HL-60 (cell line): Measurements from ENCODE around the gene GMDS.

Experiments
- DNase-seq, 2 experiments: peaks; one replicate each; pipeline ENCODE4 v3.0.0-alpha.2; 2010 to 2020; ENCODE audit warnings: low read depth in 1 of 2, low spot score in 1 of 2
- H3K27ac ChIP-seq: fragments of 250-450 bp; sonication (Bioruptor Pico); replicated peaks from 2 replicates; pipeline ENCODE4 v1.5.1; 2020; ENCODE audit warnings: mild to moderate bottlenecking, moderate library complexity
- H3K27me3 ChIP-seq: fragments of 250-450 bp; sonication (Bioruptor Pico); 2 replicates; pipeline ENCODE4 v1.5.1; 2021; ENCODE audit warnings: mild to moderate bottlenecking, moderate library complexity; ENCODE audit not compliant: insufficient read depth, poor library complexity, severe bottlenecking
- H3K4me3 ChIP-seq: replicated peaks from 2 replicates; pipeline ENCODE4 v1.5.1; 2011; ENCODE audit warnings: mild to moderate bottlenecking, control low read depth, low read length; ENCODE audit not compliant: insufficient read depth
- GABPA ChIP-seq: IDR thresholded peaks from 2 replicates; pipeline ENCODE4 v1.6.1; 2012; ENCODE audit warnings: low read depth
- POLR2AphosphoS5 ChIP-seq: IDR thresholded peaks from 2 replicates; pipeline ENCODE4 v1.6.1; 2012; ENCODE audit warnings: low read depth
- REST ChIP-seq: IDR thresholded peaks from 2 replicates; pipeline ENCODE4 v1.6.1; 2012; ENCODE audit warnings: low read depth; ENCODE audit not compliant: insufficient replicate concordance
- SPI1 ChIP-seq: IDR thresholded peaks from 2 replicates; pipeline ENCODE4 v1.6.1; 2012; ENCODE audit warnings: low read depth, mild to moderate bottlenecking, borderline replicate concordance
- TF ChIP-seq, protein P1 (sequence below): IDR thresholded peaks from one replicate; pipeline ENCODE4 v1.5.1; 2011; ENCODE audit warnings: low read length, control low read depth, inconsistent platforms; ENCODE audit not compliant: insufficient read depth

The GMDS gene

GRCh38 chr6:2104524-2104880 lies 140.9 kb downstream of the GMDS start:
- Histone ChIP-seq H3K27me3 (no peaks in the 10 kb centered on the region), H3K4me3 (no peak overlapping the region), H3K27ac (no peak overlapping the region)
- no peak for DNase-seq
- TF ChIP-seq SPI1, result no peak
- no peak for TF ChIP-seq GABPA
- TF ChIP-seq POLR2AphosphoS5, result no peak
- TF ChIP-seq, protein P1, sequence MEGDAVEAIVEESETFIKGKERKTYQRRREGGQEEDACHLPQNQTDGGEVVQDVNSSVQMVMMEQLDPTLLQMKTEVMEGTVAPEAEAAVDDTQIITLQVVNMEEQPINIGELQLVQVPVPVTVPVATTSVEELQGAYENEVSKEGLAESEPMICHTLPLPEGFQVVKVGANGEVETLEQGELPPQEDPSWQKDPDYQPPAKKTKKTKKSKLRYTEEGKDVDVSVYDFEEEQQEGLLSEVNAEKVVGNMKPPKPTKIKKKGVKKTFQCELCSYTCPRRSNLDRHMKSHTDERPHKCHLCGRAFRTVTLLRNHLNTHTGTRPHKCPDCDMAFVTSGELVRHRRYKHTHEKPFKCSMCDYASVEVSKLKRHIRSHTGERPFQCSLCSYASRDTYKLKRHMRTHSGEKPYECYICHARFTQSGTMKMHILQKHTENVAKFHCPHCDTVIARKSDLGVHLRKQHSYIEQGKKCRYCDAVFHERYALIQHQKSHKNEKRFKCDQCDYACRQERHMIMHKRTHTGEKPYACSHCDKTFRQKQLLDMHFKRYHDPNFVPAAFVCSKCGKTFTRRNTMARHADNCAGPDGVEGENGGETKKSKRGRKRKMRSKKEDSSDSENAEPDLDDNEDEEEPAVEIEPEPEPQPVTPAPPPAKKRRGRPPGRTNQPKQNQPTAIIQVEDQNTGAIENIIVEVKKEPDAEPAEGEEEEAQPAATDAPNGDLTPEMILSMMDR, result no peak
- TF ChIP-seq REST, result no peak

DNA sequence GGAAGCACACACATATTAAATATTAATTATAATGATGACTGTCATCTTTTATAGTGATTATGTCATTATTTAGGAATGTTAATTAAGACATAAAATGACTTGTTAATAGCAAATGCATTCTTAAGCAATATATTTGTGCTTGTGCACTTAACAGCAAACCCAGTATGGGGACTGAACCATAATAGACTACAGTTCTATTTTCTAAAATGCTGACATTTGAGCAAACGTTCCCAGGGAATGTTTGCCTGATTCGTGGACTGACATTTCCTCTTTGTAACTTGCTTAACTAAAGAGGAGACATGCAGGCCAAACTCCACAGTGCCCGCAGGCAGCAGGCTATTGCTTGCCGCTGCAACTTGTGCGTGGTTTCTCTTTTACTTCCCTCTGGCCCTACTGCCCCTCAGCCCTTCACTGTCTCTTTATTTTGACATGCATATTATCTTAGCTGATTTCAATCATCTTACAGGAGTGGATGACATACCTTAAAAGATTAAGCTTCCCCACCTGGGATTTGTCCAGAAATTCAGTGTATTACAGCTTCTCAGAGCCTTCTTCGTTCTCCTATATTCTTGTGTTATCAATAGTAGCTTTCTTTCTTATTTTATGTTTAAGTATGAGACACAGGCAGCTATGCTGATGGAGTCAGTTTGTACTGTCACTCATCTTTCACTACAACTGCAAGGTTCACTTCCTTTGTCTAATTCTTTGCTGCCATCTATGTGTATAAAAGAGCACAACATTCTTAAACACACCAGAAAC lies 141.5 kb downstream of the GMDS start:
- Histone ChIP-seq H3K27me3 (no peaks in the 10 kb centered on the region), H3K4me3 (no peak overlapping the region), H3K27ac (no peak overlapping the region)
- peak in 1 of 2 experiments; percentile 44 for DNase-seq
- no peak for TF ChIP-seq GABPA
- no peak for TF ChIP-seq REST
- TF ChIP-seq, protein P1, result peak; percentile 54
- TF ChIP-seq SPI1, result peak; percentile 30; the same call in 1 of the 2 replicates
- TF ChIP-seq POLR2AphosphoS5, result no peak

GRCh38 chr6:2102966-2103365 lies 142.4 kb downstream of the GMDS start:
- TF ChIP-seq POLR2AphosphoS5 (no peak), GABPA (no peak), REST (no peak), SPI1 (no peak)
- TF ChIP-seq, protein P1, result no peak
- no peak for DNase-seq
- Histone ChIP-seq H3K4me3 (no peak overlapping the region), H3K27ac (no peak overlapping the region), H3K27me3 (no peaks in the 10 kb centered on the region)
